ENCODE measurements around the gene SSC4D. TPM values are rescaled to one million over a fixed set of nuclear protein-coding genes. Genes with fewer than 3 reads are reported as not detected.

Gene SSC4D
- total and polyA plus RNA-seq, 9 of the 15 experiments (the other 6 are each of a cell fraction or from before 2014, with no cell fraction given) = 0.06 to 1.1 (median 0.85) TPM; not detected in 1

DNA sequence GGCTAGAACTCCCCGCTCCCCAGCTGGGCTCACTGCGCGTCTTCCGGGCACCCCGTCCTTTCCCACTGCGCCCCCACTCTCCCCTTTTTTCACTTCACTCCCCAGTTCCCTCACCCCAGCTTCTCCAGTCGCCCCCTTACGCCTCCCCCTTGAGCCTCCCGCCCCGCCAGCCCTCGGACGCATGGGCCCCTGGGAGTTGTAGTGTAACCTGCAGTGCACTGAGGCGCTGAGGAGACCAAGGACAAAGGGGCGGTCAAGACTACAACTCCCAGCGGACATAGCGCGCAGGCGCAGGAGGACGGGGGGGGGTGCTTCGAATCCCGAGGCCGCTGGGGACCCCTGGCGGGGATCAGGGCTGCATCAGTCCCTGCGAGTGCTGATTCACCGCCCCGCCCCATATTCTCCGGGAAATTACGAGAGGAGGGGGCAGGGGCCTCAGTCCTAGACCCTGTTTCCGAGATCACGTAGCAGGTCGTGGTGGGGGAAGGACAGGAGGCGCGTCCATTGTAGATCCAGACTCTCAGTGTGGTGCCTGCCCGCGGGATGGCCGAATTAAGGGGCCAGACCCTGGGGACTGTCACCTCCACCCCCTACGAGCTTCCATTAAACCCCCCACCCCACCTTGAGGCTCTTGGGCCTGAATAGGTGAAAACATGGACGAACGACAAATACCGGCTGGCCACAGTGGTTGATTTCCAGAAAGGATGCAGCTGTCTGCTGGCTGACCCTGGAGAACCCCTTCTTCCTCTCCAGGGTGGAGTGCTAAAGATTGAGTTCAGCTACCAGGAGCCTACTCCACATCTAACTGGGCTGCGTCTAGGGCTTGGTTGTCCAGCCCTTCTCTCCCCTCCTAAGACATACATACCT lies 50.2 kb downstream of the SSC4D start (continued):
- TF ChIP-seq, protein P1, sequence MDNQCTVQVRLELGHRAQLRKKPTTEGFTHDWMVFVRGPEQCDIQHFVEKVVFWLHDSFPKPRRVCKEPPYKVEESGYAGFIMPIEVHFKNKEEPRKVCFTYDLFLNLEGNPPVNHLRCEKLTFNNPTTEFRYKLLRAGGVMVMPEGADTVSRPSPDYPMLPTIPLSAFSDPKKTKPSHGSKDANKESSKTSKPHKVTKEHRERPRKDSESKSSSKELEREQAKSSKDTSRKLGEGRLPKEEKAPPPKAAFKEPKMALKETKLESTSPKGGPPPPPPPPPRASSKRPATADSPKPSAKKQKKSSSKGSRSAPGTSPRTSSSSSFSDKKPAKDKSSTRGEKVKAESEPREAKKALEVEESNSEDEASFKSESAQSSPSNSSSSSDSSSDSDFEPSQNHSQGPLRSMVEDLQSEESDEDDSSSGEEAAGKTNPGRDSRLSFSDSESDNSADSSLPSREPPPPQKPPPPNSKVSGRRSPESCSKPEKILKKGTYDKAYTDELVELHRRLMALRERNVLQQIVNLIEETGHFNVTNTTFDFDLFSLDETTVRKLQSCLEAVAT (IDR thresholded peaks at IDR 0.05) = no peak
- TF ChIP-seq, protein P2, sequence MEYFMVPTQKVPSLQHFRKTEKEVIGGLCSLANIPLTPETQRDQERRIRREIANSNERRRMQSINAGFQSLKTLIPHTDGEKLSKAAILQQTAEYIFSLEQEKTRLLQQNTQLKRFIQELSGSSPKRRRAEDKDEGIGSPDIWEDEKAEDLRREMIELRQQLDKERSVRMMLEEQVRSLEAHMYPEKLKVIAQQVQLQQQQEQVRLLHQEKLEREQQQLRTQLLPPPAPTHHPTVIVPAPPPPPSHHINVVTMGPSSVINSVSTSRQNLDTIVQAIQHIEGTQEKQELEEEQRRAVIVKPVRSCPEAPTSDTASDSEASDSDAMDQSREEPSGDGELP (CRISPR knock-in tag; IDR thresholded peaks at IDR 0.05; ENCODE audit: borderline replicate concordance) = peak; percentile 83
- TF ChIP-seq, protein P3, sequence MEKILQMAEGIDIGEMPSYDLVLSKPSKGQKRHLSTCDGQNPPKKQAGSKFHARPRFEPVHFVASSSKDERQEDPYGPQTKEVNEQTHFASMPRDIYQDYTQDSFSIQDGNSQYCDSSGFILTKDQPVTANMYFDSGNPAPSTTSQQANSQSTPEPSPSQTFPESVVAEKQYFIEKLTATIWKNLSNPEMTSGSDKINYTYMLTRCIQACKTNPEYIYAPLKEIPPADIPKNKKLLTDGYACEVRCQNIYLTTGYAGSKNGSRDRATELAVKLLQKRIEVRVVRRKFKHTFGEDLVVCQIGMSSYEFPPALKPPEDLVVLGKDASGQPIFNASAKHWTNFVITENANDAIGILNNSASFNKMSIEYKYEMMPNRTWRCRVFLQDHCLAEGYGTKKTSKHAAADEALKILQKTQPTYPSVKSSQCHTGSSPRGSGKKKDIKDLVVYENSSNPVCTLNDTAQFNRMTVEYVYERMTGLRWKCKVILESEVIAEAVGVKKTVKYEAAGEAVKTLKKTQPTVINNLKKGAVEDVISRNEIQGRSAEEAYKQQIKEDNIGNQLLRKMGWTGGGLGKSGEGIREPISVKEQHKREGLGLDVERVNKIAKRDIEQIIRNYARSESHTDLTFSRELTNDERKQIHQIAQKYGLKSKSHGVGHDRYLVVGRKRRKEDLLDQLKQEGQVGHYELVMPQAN (IDR thresholded peaks at IDR 0.05; ENCODE audit: borderline replicate concordance) = no peak
- TF ChIP-seq GATAD2B (IDR thresholded peaks at IDR 0.05; ENCODE audit: borderline replicate concordance) = peak; percentile 88; the same call in 1 of the 2 replicates
- peak; percentile 88; the same call in 1 of the 2 replicates for TF ChIP-seq BACH1 (tag; IDR thresholded peaks at IDR 0.05)
- TF ChIP-seq, protein P4, sequence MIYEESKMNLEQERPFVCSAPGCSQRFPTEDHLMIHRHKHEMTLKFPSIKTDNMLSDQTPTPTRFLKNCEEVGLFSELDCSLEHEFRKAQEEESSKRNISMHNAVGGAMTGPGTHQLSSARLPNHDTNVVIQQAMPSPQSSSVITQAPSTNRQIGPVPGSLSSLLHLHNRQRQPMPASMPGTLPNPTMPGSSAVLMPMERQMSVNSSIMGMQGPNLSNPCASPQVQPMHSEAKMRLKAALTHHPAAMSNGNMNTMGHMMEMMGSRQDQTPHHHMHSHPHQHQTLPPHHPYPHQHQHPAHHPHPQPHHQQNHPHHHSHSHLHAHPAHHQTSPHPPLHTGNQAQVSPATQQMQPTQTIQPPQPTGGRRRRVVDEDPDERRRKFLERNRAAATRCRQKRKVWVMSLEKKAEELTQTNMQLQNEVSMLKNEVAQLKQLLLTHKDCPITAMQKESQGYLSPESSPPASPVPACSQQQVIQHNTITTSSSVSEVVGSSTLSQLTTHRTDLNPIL (CRISPR knock-in tag; IDR thresholded peaks at IDR 0.05) = no peak
- TF ChIP-seq SMAD1 (IDR thresholded peaks at IDR 0.05; ENCODE audit: low read depth, low read length, partially characterized antibody) = peak; percentile 84
- TF ChIP-seq, protein P5, sequence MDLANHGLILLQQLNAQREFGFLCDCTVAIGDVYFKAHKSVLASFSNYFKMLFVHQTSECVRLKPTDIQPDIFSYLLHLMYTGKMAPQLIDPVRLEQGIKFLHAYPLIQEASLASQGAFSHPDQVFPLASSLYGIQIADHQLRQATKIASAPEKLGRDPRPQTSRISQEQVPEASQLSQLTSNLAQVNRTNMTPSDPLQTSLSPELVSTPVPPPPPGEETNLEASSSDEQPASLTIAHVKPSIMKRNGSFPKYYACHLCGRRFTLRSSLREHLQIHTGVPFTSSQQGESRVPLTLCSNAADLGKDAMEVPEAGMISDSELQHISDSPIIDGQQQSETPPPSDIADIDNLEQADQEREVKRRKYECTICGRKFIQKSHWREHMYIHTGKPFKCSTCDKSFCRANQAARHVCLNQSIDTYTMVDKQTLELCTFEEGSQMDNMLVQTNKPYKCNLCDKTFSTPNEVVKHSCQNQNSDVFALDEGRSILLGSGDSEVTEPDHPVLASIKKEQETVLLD (IDR thresholded peaks at IDR 0.05) = peak; percentile 85
- TF ChIP-seq BMI1 (IDR thresholded peaks at IDR 0.05; ENCODE audit: low read length) = no peak
- TF ChIP-seq ZNF41 (CRISPR knock-in tag; conservative IDR thresholded peaks at IDR 0.05) = no peak
- no peak for TF ChIP-seq SP2 (IDR thresholded peaks at IDR 0.05; ENCODE audit: extremely low read depth, low read depth, low read length, poor library complexity, severe bottlenecking)
- no peak for TF ChIP-seq ZNF24 (IDR thresholded peaks at IDR 0.05)
- TF ChIP-seq EHMT2 (IDR thresholded peaks at IDR 0.05) = no peak
- TF ChIP-seq ZNF75A (CRISPR knock-in tag; IDR thresholded peaks at IDR 0.05) = no peak
- peak; percentile 82 for TF ChIP-seq CREM (IDR thresholded peaks at IDR 0.05; ENCODE audit: low read depth)
- no peak for TF ChIP-seq U2AF2 (optimal IDR thresholded peaks at IDR 0.05; ENCODE audit: low read depth, low read length)
- TF ChIP-seq, protein P6, sequence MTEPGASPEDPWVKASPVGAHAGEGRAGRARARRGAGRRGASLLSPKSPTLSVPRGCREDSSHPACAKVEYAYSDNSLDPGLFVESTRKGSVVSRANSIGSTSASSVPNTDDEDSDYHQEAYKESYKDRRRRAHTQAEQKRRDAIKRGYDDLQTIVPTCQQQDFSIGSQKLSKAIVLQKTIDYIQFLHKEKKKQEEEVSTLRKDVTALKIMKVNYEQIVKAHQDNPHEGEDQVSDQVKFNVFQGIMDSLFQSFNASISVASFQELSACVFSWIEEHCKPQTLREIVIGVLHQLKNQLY (CRISPR knock-in tag; conservative IDR thresholded peaks at IDR 0.05) = no peak
- no peak for TF ChIP-seq ZNF695 (CRISPR knock-in tag; IDR thresholded peaks at IDR 0.05)
- no peak for TF ChIP-seq SREBF2 (CRISPR knock-in tag; IDR thresholded peaks at IDR 0.05)
- no peak for TF ChIP-seq HMG20B (CRISPR knock-in tag; IDR thresholded peaks at IDR 0.05)

All from K562 (cell line).